Rectal smooth muscle tissue (tissue), 1 donor: Measurements from ENCODE around the gene EPHA10.

Experiments
- H3K27ac ChIP-seq: one replicate; pipeline ENCODE4 v1.7.0; 2013; ENCODE audit warnings: low read depth, low read length, inconsistent platforms
- H3K27me3 ChIP-seq: one replicate; pipeline ENCODE4 v1.7.0; 2013; ENCODE audit warnings: low read length; ENCODE audit not compliant: control insufficient read depth, insufficient read depth
- H3K36me3 ChIP-seq: one replicate; pipeline ENCODE4 v1.7.0; 2013; ENCODE audit warnings: low read length; ENCODE audit not compliant: control insufficient read depth, insufficient read depth
- H3K4me1 ChIP-seq: one replicate; pipeline ENCODE4 v1.7.0; 2013; ENCODE audit warnings: low read length; ENCODE audit not compliant: control insufficient read depth, insufficient read depth
- H3K4me3 ChIP-seq: one replicate; pipeline ENCODE4 v1.7.0; 2013; ENCODE audit warnings: low read length
- H3K9ac ChIP-seq: one replicate; pipeline ENCODE4 v1.7.0; 2013; ENCODE audit warnings: low read length

The EPHA10 gene

GRCh38 chr1:37723390-37724078 is 41.4 kb downstream of the EPHA10 start:
- no peak overlapping the region for H3K4me3 ChIP-seq
- no peak overlapping the region for H3K9ac ChIP-seq
- no peaks in the 10 kb centered on the region for H3K4me1 ChIP-seq
- H3K27me3 ChIP-seq, result no peaks in the 10 kb centered on the region
- H3K36me3 ChIP-seq, result no peaks in the 10 kb centered on the region
- H3K27ac ChIP-seq, result no peak overlapping the region

- no peak overlapping the region for H3K4me3 ChIP-seq
- no peak overlapping the region for H3K27ac ChIP-seq
- no peaks in the 10 kb centered on the region for H3K36me3 ChIP-seq
- no peak overlapping the region for H3K9ac ChIP-seq
- H3K27me3 ChIP-seq, result no peaks in the 10 kb centered on the region
- no peaks in the 10 kb centered on the region for H3K4me1 ChIP-seq
Observed at GRCh38 chr1:37723072-37723389, 41.9 kb downstream of the EPHA10 start.

- no peak overlapping the region for H3K9ac ChIP-seq
- no peaks in the 10 kb centered on the region for H3K36me3 ChIP-seq
- H3K27ac ChIP-seq, result no peak overlapping the region
- H3K27me3 ChIP-seq, result no peaks in the 10 kb centered on the region
- no peak overlapping the region for H3K4me3 ChIP-seq
- H3K4me1 ChIP-seq, result no peaks in the 10 kb centered on the region
Observed at GRCh38 chr1:37722181-37723071, 42.5 kb downstream of the EPHA10 start.

GRCh38 chr1:37721565-37721964 is 43.4 kb downstream of the EPHA10 start:
- Histone ChIP-seq H3K4me1 (no peaks in the 10 kb centered on the region), H3K27me3 (no peaks in the 10 kb centered on the region), H3K36me3 (no peaks in the 10 kb centered on the region), H3K27ac (no peak overlapping the region), H3K4me3 (no peak overlapping the region), H3K9ac (no peak overlapping the region)

- H3K36me3 ChIP-seq, result no peaks in the 10 kb centered on the region
- H3K9ac ChIP-seq, result no peak overlapping the region
- no peaks in the 10 kb centered on the region for H3K4me1 ChIP-seq
- no peaks in the 10 kb centered on the region for H3K27me3 ChIP-seq
- H3K27ac ChIP-seq, result no peak overlapping the region
- no peak overlapping the region for H3K4me3 ChIP-seq
Observed at GRCh38 chr1:37720231-37721130, 44.4 kb downstream of the EPHA10 start.

- Histone ChIP-seq H3K27me3 (no peaks in the 10 kb centered on the region), H3K36me3 (no peaks in the 10 kb centered on the region), H3K4me3 (no peak overlapping the region), H3K9ac (no peak overlapping the region), H3K4me1 (no peaks in the 10 kb centered on the region), H3K27ac (no peak overlapping the region)
Observed at GRCh38 chr1:37719572-37720195, 45.2 kb downstream of the EPHA10 start.

- no peaks in the 10 kb centered on the region for H3K36me3 ChIP-seq
- H3K27me3 ChIP-seq, result no peaks in the 10 kb centered on the region
- no peak overlapping the region for H3K9ac ChIP-seq
- no peak overlapping the region for H3K27ac ChIP-seq
- H3K4me3 ChIP-seq, result no peak overlapping the region
- H3K4me1 ChIP-seq, result no peaks in the 10 kb centered on the region
Observed at GRCh38 chr1:37718901-37719571, 45.9 kb downstream of the EPHA10 start.

GRCh38 chr1:37718181-37718900 is 46.6 kb downstream of the EPHA10 start:
- no peaks in the 10 kb centered on the region for H3K36me3 ChIP-seq
- H3K9ac ChIP-seq, result no peak overlapping the region
- H3K4me1 ChIP-seq, result no peaks in the 10 kb centered on the region
- no peaks in the 10 kb centered on the region for H3K27me3 ChIP-seq
- no peak overlapping the region for H3K4me3 ChIP-seq
- no peak overlapping the region for H3K27ac ChIP-seq

- no peaks in the 10 kb centered on the region for H3K4me1 ChIP-seq
- no peaks in the 10 kb centered on the region for H3K36me3 ChIP-seq
- no peak overlapping the region for H3K9ac ChIP-seq
- no peak overlapping the region for H3K27ac ChIP-seq
- no peaks in the 10 kb centered on the region for H3K27me3 ChIP-seq
- H3K4me3 ChIP-seq, result no peak overlapping the region
Observed at GRCh38 chr1:37717631-37718030, 47.3 kb downstream of the EPHA10 start.

GRCh38 chr1:37716321-37716720 is 48.6 kb downstream of the EPHA10 start:
- no peak overlapping the region for H3K9ac ChIP-seq
- no peak overlapping the region for H3K4me3 ChIP-seq
- no peaks in the 10 kb centered on the region for H3K4me1 ChIP-seq
- H3K27me3 ChIP-seq, result no peaks in the 10 kb centered on the region
- H3K36me3 ChIP-seq, result no peaks in the 10 kb centered on the region
- no peak overlapping the region for H3K27ac ChIP-seq

GRCh38 chr1:37714689-37715088 is 50.2 kb downstream of the EPHA10 start:
- H3K27me3 ChIP-seq, result no peaks in the 10 kb centered on the region
- H3K36me3 ChIP-seq, result no peaks in the 10 kb centered on the region
- no peak overlapping the region for H3K4me3 ChIP-seq
- H3K4me1 ChIP-seq, result no peaks in the 10 kb centered on the region
- no peak overlapping the region for H3K27ac ChIP-seq
- H3K9ac ChIP-seq, result no peak overlapping the region
